ENCODE measurements around the gene CPT1B. TPM values are rescaled to one million over a fixed set of nuclear protein-coding genes. Genes with fewer than 3 reads are reported as not detected.
A peak's percentile ranks its signal among the peaks of the same experiment; 100 is the strongest.

The CPT1B gene
- total and polyA plus RNA-seq, 2 donors (not counting 3 experiments of a cell fraction or from before 2014, with no cell fraction given) = 7.1 TPM

GRCh38 chr22:50563413-50564160 lies 14.6 kb downstream of the CPT1B start:
- dilution Hi-C loops (cut with MboI; ENCODE audit: extremely low pct_ligation_motif_present, low sequenced_read_pairs) = no loop called here
- no peaks in the 10 kb centered on the region for H4K20me1 ChIP-seq (replicated peaks; ENCODE audit: control insufficient read depth, extremely low read depth, insufficient read depth, low read length)
- H3K79me2 ChIP-seq (ENCODE audit: control insufficient read depth, insufficient read depth, low read length) = no peaks in the 10 kb centered on the region
- intact Hi-C loops (cut with micrococcal nuclease) = no loop called here
- TF ChIP-seq CTCF (IDR thresholded peaks at IDR 0.05; ENCODE audit: extremely low read depth in 1 of 2, insufficient read depth in 1 of 2, low read depth in 1 of 2, low read length in 2 of 2) = no peak
- no peak for DNase-seq (ENCODE audit: low read depth, low spot score)
- BruUV-seq (replicated peaks) = no TSS peak
- H3K36me3 ChIP-seq (ENCODE audit: control insufficient read depth in 2 of 2, extremely low read depth in 1 of 2, insufficient read depth in 2 of 2, low read length in 2 of 2) = no peaks in the 10 kb centered on the region
- no peak overlapping the region for H3K4me2 ChIP-seq (ENCODE audit: insufficient read depth, low read length)
- no peak overlapping the region for H3K9ac ChIP-seq (replicated peaks; ENCODE audit: extremely low read depth, insufficient read depth, low read length)
- ChIA-PET CTCF (interaction anchor here (0.6 to 2.2 kb wide), 21 partner anchors 9 to 137 kb away, joined by 3 to 16 read pairs (median 5); partner anchors contain the start of genes KLHDC7B, LMF2, MIOX and NCAPH2), POLR2A (no interaction called here)
- H3K4me1 ChIP-seq (ENCODE audit: control insufficient read depth, extremely low read depth, insufficient read depth, low read length) = peaks cover 5% of the 10 kb centered on the region
- H3K9me3 ChIP-seq (replicated peaks; ENCODE audit: control insufficient read depth, insufficient read depth, low read length) = no peaks in the 10 kb centered on the region
- no peak overlapping the region for H3K4me3 ChIP-seq (replicated peaks in 1 of 3; ENCODE audit: insufficient read depth in 1 of 3, low read depth in 1 of 3, low read length in 3 of 3)
- no peak for FAIRE-seq
- peak overlapping the region; percentile 78 for H2AFZ ChIP-seq (ENCODE audit: low read depth, low read length)
- no peaks in the 10 kb centered on the region for H3K9me1 ChIP-seq (replicated peaks; ENCODE audit: control insufficient read depth, extremely low read depth, insufficient read depth, low read length)
- H3K27ac ChIP-seq (ENCODE audit: insufficient read depth, low read depth, low read length) = no peak overlapping the region
- H3K27me3 ChIP-seq (ENCODE audit: control insufficient read depth in 2 of 2, insufficient read depth in 2 of 2, low read length in 2 of 2) = peaks cover 8 to 14% of the 10 kb centered on the region in 2 experiments

DNA sequence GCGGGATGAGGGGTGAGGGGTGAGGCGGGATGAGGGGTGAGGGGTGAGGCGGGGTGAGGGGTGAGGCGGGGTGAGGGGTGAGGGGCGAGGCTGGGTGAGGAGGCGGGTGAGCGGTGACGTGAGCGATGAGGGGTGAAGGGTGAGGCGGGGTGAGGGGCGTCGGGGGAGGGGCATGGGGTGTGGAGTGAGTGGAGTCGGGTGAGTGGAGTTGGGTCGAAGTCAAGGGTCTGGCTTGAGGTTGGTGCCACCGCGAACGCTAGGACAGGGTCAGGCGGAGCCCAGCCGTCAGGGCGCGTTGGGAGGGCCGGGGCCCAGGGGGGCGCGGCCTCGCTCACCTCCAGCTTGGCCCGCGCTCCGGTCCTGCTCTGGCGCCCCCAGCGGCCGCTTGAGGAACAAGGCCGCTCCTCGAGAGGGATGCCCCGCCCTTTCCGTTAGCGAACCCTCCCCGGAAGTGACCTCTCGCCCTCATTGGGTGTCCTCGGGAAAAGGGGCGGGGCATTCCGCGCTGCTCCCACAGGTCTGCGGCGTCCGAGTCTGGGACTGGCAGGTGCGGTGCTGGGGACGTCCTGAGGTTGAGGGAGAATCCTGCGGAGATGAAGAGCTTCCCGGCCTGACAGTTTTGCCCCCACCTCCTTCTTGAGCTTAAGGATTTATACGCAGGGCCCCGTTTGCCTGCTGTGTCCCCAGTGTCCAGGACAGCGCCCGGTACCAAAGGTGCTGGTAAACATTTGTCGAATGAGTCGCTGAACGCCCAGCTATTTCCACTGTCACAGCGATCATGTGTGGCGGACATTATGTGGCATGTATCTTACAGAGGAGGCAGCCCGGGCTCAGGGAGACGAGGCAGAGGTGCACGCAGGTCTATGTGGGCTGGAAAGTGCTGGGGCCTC lies 15.5 kb downstream of the CPT1B start, which contains the start of gene SYCE3:
SYCE3 (minus strand) TSS at position 397 of the 890 bp plus-strand sequence. CDS start 6,514 bp downstream, outside the sequence.
- Histone ChIP-seq H3K27ac (ENCODE audit: insufficient read depth, low read depth, low read length) (no peak within 1 kb of the TSS), H3K79me2 (ENCODE audit: control insufficient read depth, insufficient read depth, low read length) (no peaks in the 10 kb centered on the region), H3K4me2 (ENCODE audit: insufficient read depth, low read length) (peak within 1 kb of the TSS; percentile 50), H3K4me1 (ENCODE audit: control insufficient read depth, extremely low read depth, insufficient read depth, low read length) (peaks cover 5% of the 10 kb centered on the region), H2AFZ (ENCODE audit: low read depth, low read length) (peak within 1 kb of the TSS; percentile 78), H3K9ac (replicated peaks; ENCODE audit: extremely low read depth, insufficient read depth, low read length) (no peak within 1 kb of the TSS), H3K27me3 (ENCODE audit: control insufficient read depth in 2 of 2, insufficient read depth in 2 of 2, low read length in 2 of 2) (peaks cover 8 to 16% of the 10 kb centered on the region in 2 experiments), H4K20me1 (replicated peaks; ENCODE audit: control insufficient read depth, extremely low read depth, insufficient read depth, low read length) (no peaks in the 10 kb centered on the region), H3K4me3 (replicated peaks in 1 of 3; ENCODE audit: insufficient read depth in 1 of 3, low read depth in 1 of 3, low read length in 3 of 3) (peak within 1 kb of the TSS; percentile 1 to 34 (median 16)), H3K9me1 (replicated peaks; ENCODE audit: control insufficient read depth, extremely low read depth, insufficient read depth, low read length) (no peaks in the 10 kb centered on the region), H3K9me3 (replicated peaks; ENCODE audit: control insufficient read depth, insufficient read depth, low read length) (no peaks in the 10 kb centered on the region), H3K36me3 (ENCODE audit: control insufficient read depth in 2 of 2, extremely low read depth in 1 of 2, insufficient read depth in 2 of 2, low read length in 2 of 2) (no peaks in the 10 kb centered on the region)
- BruUV-seq (replicated peaks) = no TSS peak
- intact Hi-C loops (cut with micrococcal nuclease) = no loop called here
- peak; percentile 73 for DNase-seq (ENCODE audit: low read depth, low spot score)
- dilution Hi-C loops (cut with MboI; ENCODE audit: extremely low pct_ligation_motif_present, low sequenced_read_pairs) = no loop called here
- peak; percentile 90 for FAIRE-seq
- ChIA-PET CTCF (interaction anchor here (0.6 to 2.2 kb wide), 24 partner anchors 9 to 136 kb away, joined by 3 to 16 read pairs (median 4); partner anchors contain the start of genes CPT1B, KLHDC7B, LMF2 and MIOX), POLR2A (no interaction called here)
- no peak for TF ChIP-seq POLR2AphosphoS5 (IDR thresholded peaks at IDR 0.05; ENCODE audit: insufficient read depth, low read depth, low read length)
- peak; percentile 92 to 93 for TF ChIP-seq CTCF (IDR thresholded peaks at IDR 0.05; ENCODE audit: extremely low read depth in 1 of 2, insufficient read depth in 1 of 2, low read depth in 1 of 2, low read length in 2 of 2)

All from endothelial cell of umbilical vein (primary cell).